Esophagus squamous epithelium (tissue), 4 donors: ENCODE results near the gene IGFBP7.

Source experiments
- POLR2A ChIP-seq, 4 donors: fragments of 450-650 bp; IDR thresholded peaks; one replicate each; pipeline ENCODE4 v1.6.1; 2017; ENCODE audit warnings: antibody characterized with exemption in 4 of 4, mild to moderate bottlenecking in 4 of 4, moderate library complexity in 3 of 4
- TF ChIP-seq, protein P1 (sequence below), 6 experiments: fragments of 450-650 bp in 4 of 6; fragments of 200-600 bp in 2 of 6; sonication (generic) in 2 of 6; IDR thresholded peaks; one replicate each; pipeline ENCODE4 v1.5.1; 2016 to 2019; ENCODE audit warnings: antibody characterized with exemption in 6 of 6, mild to moderate bottlenecking in 4 of 6, moderate library complexity in 4 of 6

DNA sequence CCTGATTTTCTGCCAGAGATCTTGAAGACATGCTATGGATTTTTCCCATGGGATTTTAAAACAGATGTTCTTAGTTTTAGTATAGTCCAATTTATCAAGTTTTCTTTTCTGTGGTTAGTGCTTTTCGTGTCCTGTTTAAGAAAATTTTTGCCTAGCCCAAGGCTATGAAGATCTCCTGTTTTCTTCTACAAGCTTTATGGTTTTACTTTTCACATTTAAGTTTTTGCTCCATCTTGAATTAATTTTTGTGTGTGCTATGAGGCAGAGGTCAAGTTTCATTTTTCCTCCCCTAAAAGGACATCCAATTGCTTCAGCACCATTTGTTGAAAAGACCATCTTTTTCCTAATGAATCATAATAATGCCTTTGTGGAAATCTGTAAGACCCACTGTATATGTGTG is 65.9 kb downstream of the IGFBP7 start:
- TF ChIP-seq, protein P1, sequence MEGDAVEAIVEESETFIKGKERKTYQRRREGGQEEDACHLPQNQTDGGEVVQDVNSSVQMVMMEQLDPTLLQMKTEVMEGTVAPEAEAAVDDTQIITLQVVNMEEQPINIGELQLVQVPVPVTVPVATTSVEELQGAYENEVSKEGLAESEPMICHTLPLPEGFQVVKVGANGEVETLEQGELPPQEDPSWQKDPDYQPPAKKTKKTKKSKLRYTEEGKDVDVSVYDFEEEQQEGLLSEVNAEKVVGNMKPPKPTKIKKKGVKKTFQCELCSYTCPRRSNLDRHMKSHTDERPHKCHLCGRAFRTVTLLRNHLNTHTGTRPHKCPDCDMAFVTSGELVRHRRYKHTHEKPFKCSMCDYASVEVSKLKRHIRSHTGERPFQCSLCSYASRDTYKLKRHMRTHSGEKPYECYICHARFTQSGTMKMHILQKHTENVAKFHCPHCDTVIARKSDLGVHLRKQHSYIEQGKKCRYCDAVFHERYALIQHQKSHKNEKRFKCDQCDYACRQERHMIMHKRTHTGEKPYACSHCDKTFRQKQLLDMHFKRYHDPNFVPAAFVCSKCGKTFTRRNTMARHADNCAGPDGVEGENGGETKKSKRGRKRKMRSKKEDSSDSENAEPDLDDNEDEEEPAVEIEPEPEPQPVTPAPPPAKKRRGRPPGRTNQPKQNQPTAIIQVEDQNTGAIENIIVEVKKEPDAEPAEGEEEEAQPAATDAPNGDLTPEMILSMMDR (IDR thresholded peaks at IDR 0.05) = no peak
- no peak for TF ChIP-seq POLR2A (IDR thresholded peaks at IDR 0.05)
